PFSK-1 (cell line): Measurements from ENCODE around the gene VWA3B.

Experiments used
- FOXP2 ChIP-seq: optimal IDR thresholded peaks from 2 replicates; pipeline ENCODE3; 2011; ENCODE audit warnings: borderline replicate concordance, control low read depth, inconsistent platforms; ENCODE audit not compliant: insufficient read depth; ENCODE audit errors: extremely low read length, extremely low read depth
- POLR2AphosphoS5 ChIP-seq: IDR thresholded peaks from 2 replicates; pipeline ENCODE4 v1.6.1; 2012; ENCODE audit warnings: low read depth, mild to moderate bottlenecking, control low read depth, low read length, moderate library complexity
- REST ChIP-seq, 2 experiments: IDR thresholded peaks; 2 replicates each; pipeline versions ENCODE4 v1.6.1 to v1.8.0; 2011 to 2012; ENCODE audit warnings: low read depth in 2 of 2, low read length in 2 of 2, control low read depth in 1 of 2, inconsistent platforms in 1 of 2, mild to moderate bottlenecking in 1 of 2, moderate library complexity in 1 of 2; ENCODE audit not compliant: insufficient read depth in 1 of 2
- SIN3A ChIP-seq: IDR thresholded peaks from 2 replicates; pipeline ENCODE4 v1.6.1; 2012; ENCODE audit warnings: mild to moderate bottlenecking, low read length, moderate library complexity, borderline replicate concordance; ENCODE audit not compliant: insufficient read depth
- TAF1 ChIP-seq: IDR thresholded peaks from 2 replicates; pipeline ENCODE4 v1.6.1; 2012; ENCODE audit warnings: low read length, control low read depth, borderline replicate concordance; ENCODE audit not compliant: insufficient read depth

VWA3B gene

GRCh38 chr2:98258906-98259305 lies 171.9 kb downstream of the VWA3B start:
- TF ChIP-seq SIN3A (no peak), TAF1 (no peak)

GRCh38 chr2:98263362-98263761 lies 176.4 kb downstream of the VWA3B start:
- TF ChIP-seq POLR2AphosphoS5 (no peak), SIN3A (no peak), FOXP2 (no peak), REST (IDR thresholded peaks at IDR 0.05; ENCODE audit: insufficient read depth in 1 of 2, low read depth in 2 of 2, low read length in 2 of 2) (no peak), TAF1 (no peak)

- TF ChIP-seq REST (IDR thresholded peaks at IDR 0.05; ENCODE audit: insufficient read depth in 1 of 2, low read depth in 2 of 2, low read length in 2 of 2) (no peak), POLR2AphosphoS5 (no peak), SIN3A (no peak), FOXP2 (no peak), TAF1 (no peak)
Measured at GRCh38 chr2:98269274-98269673, 182.3 kb downstream of the VWA3B start.

- TF ChIP-seq POLR2AphosphoS5 (no peak), SIN3A (no peak), REST (IDR thresholded peaks at IDR 0.05; ENCODE audit: insufficient read depth in 1 of 2, low read depth in 2 of 2, low read length in 2 of 2) (no peak), FOXP2 (no peak), TAF1 (no peak)
Measured at GRCh38 chr2:98269830-98270229, 182.9 kb downstream of the VWA3B start.

GRCh38 chr2:98277162-98277859 lies 190.3 kb downstream of the VWA3B start:
- TF ChIP-seq POLR2AphosphoS5 (no peak), TAF1 (no peak), REST (IDR thresholded peaks at IDR 0.05; ENCODE audit: insufficient read depth in 1 of 2, low read depth in 2 of 2, low read length in 2 of 2) (no peak), SIN3A (no peak), FOXP2 (no peak)
